ENCODE measurements around the gene PIGM. TPM values are rescaled to one million over a fixed set of nuclear protein-coding genes. Genes with fewer than 3 reads are reported as not detected.
"Not testable (repeated sequence)": the region's sequence is repeated elsewhere in the genome, so short reads cannot be mapped to it uniquely, and the experiment has no call there.

The PIGM gene
- total RNA-seq, 4 donors from 2014 or later: 3.2 to 8.2 (median 4.9) TPM

DNA sequence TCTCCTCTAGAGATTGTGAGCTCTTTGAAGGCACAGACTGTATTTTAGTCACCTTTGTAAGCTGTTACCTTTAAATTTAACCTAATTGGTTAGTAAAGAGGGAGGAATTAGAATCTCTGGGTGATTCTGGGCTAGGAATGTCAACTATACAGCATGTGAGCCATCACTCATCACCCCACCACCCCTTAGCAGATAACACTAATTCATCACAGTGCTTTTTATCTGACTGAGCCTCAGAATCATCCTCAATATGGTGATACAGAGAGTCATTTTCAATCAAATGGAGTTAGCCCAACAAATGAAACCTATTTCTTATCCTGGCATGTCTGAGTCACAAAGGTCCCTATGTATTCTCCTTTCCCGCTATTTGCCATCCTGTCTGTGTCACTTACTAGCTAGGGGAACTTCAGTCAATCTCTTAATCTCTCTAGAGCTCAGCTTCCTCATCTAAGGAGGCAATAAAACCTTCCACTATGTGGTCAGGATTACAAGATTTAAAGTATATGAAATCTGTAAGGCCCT lies 24.9 kb upstream of the PIGM start:
- H3K27ac ChIP-seq: no peak overlapping the region
- WGBS, 2 donors (ENCODE audit: low coverage in 1 of 2): 80 to 86% methylated on average over 1 of the region's 1 CpG
- no peaks in the 10 kb centered on the region for H3K36me3 ChIP-seq
- H3K4me1 ChIP-seq: no peaks in the 10 kb centered on the region
- peaks cover 12% of the 10 kb centered on the region for H3K27me3 ChIP-seq
- in situ Hi-C loops (cut with MboI; ENCODE audit: low pct_ligation_motif_present in 1 of 4, low pct_unique_long_range_greater_than_20kb in 1 of 4, low sequenced_read_pairs in 3 of 4): no loop called here
- intact Hi-C loops (cut with DNase I; ENCODE audit: low total_unique reads): no loop called here
- DNase-seq: no peak
- H3K4me3 ChIP-seq: no peak overlapping the region
- no peak for TF ChIP-seq POLR2AphosphoS5 (IDR thresholded peaks at IDR 0.05)
- TF ChIP-seq POLR2A (IDR thresholded peaks at IDR 0.05): no peak
- no peak for TF ChIP-seq EP300 (IDR thresholded peaks at IDR 0.05; ENCODE audit: low read depth)
- TF ChIP-seq, protein P1, sequence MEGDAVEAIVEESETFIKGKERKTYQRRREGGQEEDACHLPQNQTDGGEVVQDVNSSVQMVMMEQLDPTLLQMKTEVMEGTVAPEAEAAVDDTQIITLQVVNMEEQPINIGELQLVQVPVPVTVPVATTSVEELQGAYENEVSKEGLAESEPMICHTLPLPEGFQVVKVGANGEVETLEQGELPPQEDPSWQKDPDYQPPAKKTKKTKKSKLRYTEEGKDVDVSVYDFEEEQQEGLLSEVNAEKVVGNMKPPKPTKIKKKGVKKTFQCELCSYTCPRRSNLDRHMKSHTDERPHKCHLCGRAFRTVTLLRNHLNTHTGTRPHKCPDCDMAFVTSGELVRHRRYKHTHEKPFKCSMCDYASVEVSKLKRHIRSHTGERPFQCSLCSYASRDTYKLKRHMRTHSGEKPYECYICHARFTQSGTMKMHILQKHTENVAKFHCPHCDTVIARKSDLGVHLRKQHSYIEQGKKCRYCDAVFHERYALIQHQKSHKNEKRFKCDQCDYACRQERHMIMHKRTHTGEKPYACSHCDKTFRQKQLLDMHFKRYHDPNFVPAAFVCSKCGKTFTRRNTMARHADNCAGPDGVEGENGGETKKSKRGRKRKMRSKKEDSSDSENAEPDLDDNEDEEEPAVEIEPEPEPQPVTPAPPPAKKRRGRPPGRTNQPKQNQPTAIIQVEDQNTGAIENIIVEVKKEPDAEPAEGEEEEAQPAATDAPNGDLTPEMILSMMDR (IDR thresholded peaks at IDR 0.05): no peak
- no peaks in the 10 kb centered on the region for H3K9me3 ChIP-seq

DNA sequence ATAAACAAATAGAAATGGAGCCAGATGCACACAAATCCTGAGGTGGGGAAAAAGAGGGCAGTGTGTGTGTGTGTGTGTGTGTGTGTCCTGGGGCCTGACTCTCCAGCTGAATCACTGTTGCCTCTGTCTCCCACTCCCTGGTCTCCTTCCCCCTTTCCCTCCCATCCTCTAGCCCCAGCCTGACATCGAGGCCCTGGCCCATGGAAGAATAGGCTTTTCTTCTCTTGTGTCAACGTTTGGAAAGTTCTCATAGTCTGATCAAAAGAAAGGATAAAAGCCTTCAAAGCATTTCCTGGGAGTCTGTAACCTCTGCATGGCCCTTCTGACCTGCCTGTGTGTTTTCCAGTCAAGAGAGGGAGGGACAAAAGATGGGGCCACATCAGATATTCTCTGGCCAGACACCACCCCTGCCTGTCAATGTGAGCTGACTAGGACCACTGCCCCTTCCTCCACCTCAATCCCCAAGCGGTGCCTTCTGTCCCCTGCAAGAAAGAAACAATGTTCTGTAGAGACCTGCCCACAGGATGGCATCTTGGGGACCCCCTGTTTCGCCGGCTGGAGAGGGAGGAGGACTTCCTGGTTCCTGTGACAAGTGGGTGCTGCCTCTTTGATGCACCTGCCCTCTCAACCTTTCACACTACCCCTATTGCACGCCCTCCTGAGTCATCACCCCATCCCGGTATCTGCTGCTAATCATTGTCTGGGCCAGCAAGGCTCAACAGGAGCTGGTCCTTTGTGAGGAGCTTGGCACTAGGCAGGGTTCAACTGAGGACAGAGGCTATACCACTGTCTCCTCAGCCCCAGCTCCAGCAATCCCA lies 22.0 kb upstream of the PIGM start:
- Histone ChIP-seq H3K27me3 (peaks cover 15% of the 10 kb centered on the region), H3K27ac (no peak overlapping the region), H3K9me3 (no peaks in the 10 kb centered on the region), H3K4me3 (no peak overlapping the region), H3K36me3 (no peaks in the 10 kb centered on the region), H3K4me1 (no peaks in the 10 kb centered on the region)
- intact Hi-C loops (cut with DNase I; ENCODE audit: low total_unique reads) (no loop called here), in situ Hi-C loops (cut with MboI; ENCODE audit: low pct_ligation_motif_present in 1 of 4, low pct_unique_long_range_greater_than_20kb in 1 of 4, low sequenced_read_pairs in 3 of 4) (no loop called here)
- no peak for DNase-seq
- 14 to 57% methylated on average over 2 to 7 of the region's 7 CpGs for WGBS, 2 donors (ENCODE audit: low coverage in 1 of 2)
- TF ChIP-seq, protein P1 (IDR thresholded peaks at IDR 0.05): no peak
- TF ChIP-seq POLR2A (IDR thresholded peaks at IDR 0.05) (no peak), EP300 (IDR thresholded peaks at IDR 0.05; ENCODE audit: low read depth) (no peak), POLR2AphosphoS5 (IDR thresholded peaks at IDR 0.05) (no peak)

DNA sequence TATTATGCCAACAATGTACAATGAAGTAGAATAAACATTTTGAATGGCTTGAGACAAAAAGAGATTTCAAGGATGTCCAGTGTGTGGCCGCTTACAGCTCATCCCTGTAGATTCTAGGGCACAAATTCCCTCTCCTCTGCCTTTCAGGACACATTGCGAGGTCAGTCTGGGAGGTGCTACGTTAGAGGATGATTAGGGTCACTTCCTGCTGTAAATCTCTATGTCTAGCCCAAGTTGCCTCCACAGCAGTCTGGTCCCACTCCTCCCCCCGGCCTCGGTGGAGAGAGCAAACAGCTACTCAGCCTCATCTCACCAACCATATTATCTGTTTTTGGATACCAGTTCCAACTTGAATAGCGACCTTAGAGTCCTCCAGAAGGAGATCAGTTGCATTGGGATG lies 21.1 kb upstream of the PIGM start:
- peaks cover 15% of the 10 kb centered on the region for H3K27me3 ChIP-seq
- no peak for DNase-seq
- intact Hi-C loops (cut with DNase I; ENCODE audit: low total_unique reads): no loop called here
- WGBS, 2 donors (ENCODE audit: low coverage in 1 of 2): 54% methylated on average over 6 of the region's 6 CpGs; no CpG with 5 or more reads in 1 of the 2 donors
- H3K4me1 ChIP-seq: no peaks in the 10 kb centered on the region
- no peak for TF ChIP-seq EP300 (IDR thresholded peaks at IDR 0.05; ENCODE audit: low read depth)
- no peak for TF ChIP-seq POLR2A (IDR thresholded peaks at IDR 0.05)
- TF ChIP-seq, protein P1 (IDR thresholded peaks at IDR 0.05): no peak
- TF ChIP-seq POLR2AphosphoS5 (IDR thresholded peaks at IDR 0.05): no peak
- in situ Hi-C loops (cut with MboI; ENCODE audit: low pct_ligation_motif_present in 1 of 4, low pct_unique_long_range_greater_than_20kb in 1 of 4, low sequenced_read_pairs in 3 of 4): no loop called here
- H3K4me3 ChIP-seq: no peak overlapping the region
- H3K27ac ChIP-seq: no peak overlapping the region
- no peaks in the 10 kb centered on the region for H3K36me3 ChIP-seq
- no peaks in the 10 kb centered on the region for H3K9me3 ChIP-seq

DNA sequence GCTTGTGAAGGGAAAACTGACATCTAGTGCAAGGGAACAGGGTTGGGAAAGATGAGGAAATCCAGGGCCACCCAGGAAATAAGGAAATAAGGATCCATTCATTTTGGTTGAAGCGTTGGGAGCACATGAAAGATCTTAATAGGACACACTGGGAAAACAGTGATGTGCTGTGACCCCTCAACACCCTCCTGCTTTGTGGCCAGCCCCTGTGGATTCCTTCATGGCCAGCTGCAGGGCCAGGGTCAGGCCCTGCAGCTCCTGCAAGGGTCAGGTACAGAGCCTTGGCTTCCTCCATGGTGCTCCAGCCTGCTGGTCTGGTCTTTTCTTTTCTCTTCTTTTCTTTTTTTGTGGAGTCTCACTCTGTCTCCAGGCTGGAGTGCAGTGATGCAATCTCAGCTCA lies 18.8 kb upstream of the PIGM start:
- Histone ChIP-seq H3K27me3 (peaks cover 15% of the 10 kb centered on the region), H3K4me1 (peaks cover 6 to 16% (median 12%) of the 10 kb centered on the region in 4 donors), H3K27ac (no peak overlapping the region), H3K36me3 (no peaks in the 10 kb centered on the region), H3K4me3 (no peak overlapping the region), H3K9me3 (no peaks in the 10 kb centered on the region)
- in situ Hi-C loops (cut with MboI; ENCODE audit: low pct_ligation_motif_present in 1 of 4, low pct_unique_long_range_greater_than_20kb in 1 of 4, low sequenced_read_pairs in 3 of 4) (no loop called here), intact Hi-C loops (cut with DNase I; ENCODE audit: low total_unique reads) (no loop called here)
- no peak for TF ChIP-seq POLR2AphosphoS5 (IDR thresholded peaks at IDR 0.05)
- no peak for TF ChIP-seq POLR2A (IDR thresholded peaks at IDR 0.05)
- no peak for TF ChIP-seq EP300 (IDR thresholded peaks at IDR 0.05; ENCODE audit: low read depth)
- TF ChIP-seq, protein P1 (IDR thresholded peaks at IDR 0.05): no peak
- whole genome bisulfite sequencing, 2 donors (ENCODE audit: low coverage in 1 of 2): 50 to 84% methylated on average over 1 of the region's 1 CpG
- no peak for DNase-seq

DNA sequence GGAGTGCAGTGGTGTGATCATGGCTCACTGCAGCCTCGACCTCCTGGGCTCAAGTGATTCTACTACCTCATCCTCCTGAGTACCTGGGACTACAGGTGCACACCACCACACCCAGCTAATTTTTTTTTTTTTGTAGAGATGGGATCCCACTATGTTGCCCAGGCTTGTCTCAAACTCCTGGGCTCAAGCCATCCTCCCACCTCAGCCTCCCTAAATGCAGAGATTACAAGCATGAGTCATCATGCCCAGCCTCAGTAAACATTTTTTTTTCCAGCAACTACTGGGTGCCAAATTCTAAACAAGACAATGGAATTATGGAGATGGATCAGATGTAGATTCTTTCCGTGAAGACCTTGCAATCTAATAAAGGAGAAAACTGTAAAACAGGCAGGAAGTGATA lies 18.4 kb upstream of the PIGM start:
- WGBS, 2 donors (ENCODE audit: low coverage in 1 of 2): 60 to 86% methylated on average over 2 of the region's 2 CpGs
- H3K27ac ChIP-seq; DNase-seq; H3K9me3 ChIP-seq; H3K36me3 ChIP-seq; H3K4me3 ChIP-seq; intact Hi-C loops (cut with DNase I; ENCODE audit: low total_unique reads); in situ Hi-C loops (cut with MboI; ENCODE audit: low pct_ligation_motif_present in 1 of 4, low pct_unique_long_range_greater_than_20kb in 1 of 4, low sequenced_read_pairs in 3 of 4): not testable (repeated sequence)
- peaks cover 15% of the 10 kb centered on the region for H3K27me3 ChIP-seq
- peaks cover 6 to 16% (median 12%) of the 10 kb centered on the region in 4 donors for H3K4me1 ChIP-seq

Data from transverse colon (tissue), 4 donors.